RWPE1 (cell line): ENCODE measurements around the gene RABGGTA.

Experiments
- CTCF ChIA-PET: fragments of 350-600 bp; sonication (Branson Sonifier 250); formaldehyde crosslinking; extraction: SDS; loops from one replicate; lab custom pipeline; 2021; lab: Yijun Ruan, JAX
- POLR2A ChIA-PET: fragments of 400-600 bp; formaldehyde crosslinking; extraction: SDS; loops from one replicate; lab custom pipeline; 2020; ENCODE audit warnings: antibody characterized with exemption; ENCODE audit not compliant: low non-redundant PET; lab: Yijun Ruan, JAX
- DNase-seq: peaks from one replicate; pipeline ENCODE4 v3.0.0; 2012; ENCODE audit warnings: low spot score
- H3K27ac ChIP-seq: fragments of 450-650 bp; 2 replicates; pipeline ENCODE4 v1.5.1; 2017
- TF ChIP-seq, protein P1 (sequence below): fragments of 450-650 bp; conservative IDR thresholded peaks from 2 replicates; pipeline ENCODE4 v1.5.1; 2017; ENCODE audit warnings: low read depth, mild to moderate bottlenecking

RABGGTA gene

DNA sequence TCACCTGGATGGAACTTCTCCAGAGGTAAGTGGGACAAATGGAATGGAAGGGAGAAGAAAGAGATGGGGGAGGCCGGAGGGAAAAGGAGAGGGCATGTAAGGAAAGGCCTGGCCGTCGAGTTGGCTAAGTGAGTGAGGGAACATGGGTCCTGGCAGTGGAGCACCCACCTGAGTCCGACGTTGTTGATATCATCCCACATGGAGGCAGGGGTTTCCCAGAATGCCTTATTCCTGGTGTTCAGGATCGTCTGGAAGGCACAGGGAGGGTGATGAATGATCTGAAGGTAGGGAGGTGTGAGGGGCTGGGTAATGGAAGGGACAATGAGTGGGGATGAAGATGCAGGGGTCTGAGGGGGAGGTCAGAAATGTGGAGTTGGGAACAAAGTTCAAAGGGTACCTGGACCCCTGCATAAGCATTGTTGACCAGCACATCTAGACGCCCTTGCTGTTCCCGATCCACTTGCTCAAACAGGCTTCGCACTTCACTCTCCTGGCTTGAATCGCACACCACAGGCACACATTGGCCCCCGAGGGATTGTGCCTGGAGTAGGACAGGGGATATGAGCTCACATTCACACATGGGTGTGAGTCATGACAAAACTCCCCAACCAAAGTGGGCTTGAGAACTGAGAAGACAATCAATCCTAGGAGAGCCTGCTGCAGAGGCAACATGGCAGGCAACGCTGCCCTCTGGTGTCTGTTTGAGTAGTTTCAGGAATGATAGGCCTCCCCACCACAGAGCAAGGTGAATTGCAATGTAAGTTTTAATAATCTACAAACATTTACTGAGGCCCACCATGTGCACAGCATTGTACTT lies 25.2 kb upstream of the RABGGTA start:
- peak; percentile 77 for DNase-seq
- TF ChIP-seq, protein P1, sequence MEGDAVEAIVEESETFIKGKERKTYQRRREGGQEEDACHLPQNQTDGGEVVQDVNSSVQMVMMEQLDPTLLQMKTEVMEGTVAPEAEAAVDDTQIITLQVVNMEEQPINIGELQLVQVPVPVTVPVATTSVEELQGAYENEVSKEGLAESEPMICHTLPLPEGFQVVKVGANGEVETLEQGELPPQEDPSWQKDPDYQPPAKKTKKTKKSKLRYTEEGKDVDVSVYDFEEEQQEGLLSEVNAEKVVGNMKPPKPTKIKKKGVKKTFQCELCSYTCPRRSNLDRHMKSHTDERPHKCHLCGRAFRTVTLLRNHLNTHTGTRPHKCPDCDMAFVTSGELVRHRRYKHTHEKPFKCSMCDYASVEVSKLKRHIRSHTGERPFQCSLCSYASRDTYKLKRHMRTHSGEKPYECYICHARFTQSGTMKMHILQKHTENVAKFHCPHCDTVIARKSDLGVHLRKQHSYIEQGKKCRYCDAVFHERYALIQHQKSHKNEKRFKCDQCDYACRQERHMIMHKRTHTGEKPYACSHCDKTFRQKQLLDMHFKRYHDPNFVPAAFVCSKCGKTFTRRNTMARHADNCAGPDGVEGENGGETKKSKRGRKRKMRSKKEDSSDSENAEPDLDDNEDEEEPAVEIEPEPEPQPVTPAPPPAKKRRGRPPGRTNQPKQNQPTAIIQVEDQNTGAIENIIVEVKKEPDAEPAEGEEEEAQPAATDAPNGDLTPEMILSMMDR = peak; percentile 63
- CTCF ChIA-PET = interaction anchor here (0.6 to 4.7 kb wide), 8 partner anchors 10 to 53 kb away, joined by 3 to 51 read pairs (median 4); partner anchors contain the start of gene TINF2
- H3K27ac ChIP-seq = peak overlapping the region; percentile 67
- POLR2A ChIA-PET = interaction anchor here (1.0 kb wide), 1 partner anchor 54 kb away, joined by 5 read pairs; the partner anchor contains the start of gene TINF2

DNA sequence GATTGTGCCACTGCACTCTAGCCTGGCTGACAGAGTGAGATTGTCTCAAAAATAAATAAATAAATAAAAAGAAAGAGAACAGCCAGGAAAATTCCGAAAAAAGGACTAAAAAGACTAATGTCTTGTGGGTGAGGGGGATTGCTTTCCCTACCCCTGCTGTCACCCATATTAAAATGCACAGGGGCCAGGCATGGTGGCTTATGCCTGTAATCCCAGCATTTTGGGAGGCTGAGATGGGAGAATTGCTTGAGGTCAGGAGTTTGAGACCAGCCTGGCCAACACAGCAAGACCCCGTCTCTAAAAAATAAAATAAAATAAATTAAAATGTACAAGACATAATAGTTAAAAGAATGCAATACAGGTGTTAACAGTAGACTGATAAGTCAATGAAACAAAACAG lies 22.1 kb upstream of the RABGGTA start:
- DNase-seq = no peak
- TF ChIP-seq, protein P1 = no peak
- H3K27ac ChIP-seq = no peak overlapping the region
- ChIA-PET POLR2A (no interaction called here), CTCF (interaction anchor here (1.2 to 1.7 kb wide), 2 partner anchors 10 to 12 kb away, joined by 3 to 4 read pairs; no protein-coding TSS in a partner anchor)

GRCh38 chr14:24292118-24292807 lies 20.9 kb upstream of the RABGGTA start:
- POLR2A ChIA-PET = no interaction called here

DNA sequence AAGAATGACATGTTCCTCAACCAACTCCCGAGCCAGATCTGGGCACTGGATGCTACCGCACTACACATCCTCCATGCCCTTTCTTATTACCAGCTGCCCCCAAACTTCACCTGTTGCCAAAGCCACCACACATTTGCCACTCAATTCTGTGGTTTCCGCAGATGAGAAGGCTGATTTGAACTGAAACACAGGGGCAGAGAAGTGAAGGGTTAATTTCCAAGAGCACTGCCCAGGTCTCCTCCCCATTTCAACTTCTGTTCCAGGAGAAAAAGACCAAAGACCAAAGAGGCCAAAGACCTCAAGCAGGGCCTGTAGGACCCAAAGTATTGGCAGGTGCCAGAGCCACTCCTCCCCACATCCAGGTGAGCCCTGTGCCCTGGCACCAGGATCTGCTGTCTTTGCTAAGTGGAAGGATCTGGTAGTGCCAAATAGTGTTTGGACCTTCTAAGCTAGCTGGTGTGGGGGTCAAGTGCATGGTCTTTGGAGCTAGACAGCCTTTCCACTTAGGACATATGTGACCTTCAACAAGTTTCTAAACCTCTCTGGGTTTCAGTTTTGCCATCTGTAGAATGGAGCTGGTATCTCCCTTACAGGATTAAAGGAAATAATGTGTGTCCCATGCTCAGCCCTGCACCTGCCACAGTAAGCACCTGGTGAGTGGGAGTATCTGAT lies 20.2 kb upstream of the RABGGTA start:
- TF ChIP-seq, protein P1 = no peak
- CTCF ChIA-PET = interaction anchor here (1.7 kb wide), 1 partner anchor 8 kb away, joined by 4 read pairs; no protein-coding TSS in a partner anchor
- peak overlapping the region; percentile 34 for H3K27ac ChIP-seq
- POLR2A ChIA-PET = no interaction called here
- no peak for DNase-seq

More at GRCh38 chr14:24292118-24292807, 20.9 kb upstream of the RABGGTA start:
- H3K27ac ChIP-seq = peak overlapping the region; percentile 13; the same call in 1 of the 2 replicates
- no peak for DNase-seq
- CTCF ChIA-PET = interaction anchor here (1.0 to 1.7 kb wide), 3 partner anchors 9 to 50 kb away, joined by 3 to 4 read pairs (median 3); partner anchors contain the start of gene TINF2
- TF ChIP-seq, protein P1 = no peak

- ChIA-PET POLR2A (no interaction called here), CTCF (interaction anchor here (0.6 kb wide), 1 partner anchor 11 kb away, joined by 3 read pairs; no protein-coding TSS in a partner anchor)
- peak overlapping the region; percentile 34 for H3K27ac ChIP-seq
- DNase-seq = no peak
- TF ChIP-seq, protein P1 = no peak
Observed at GRCh38 chr14:24290746-24291145, 19.3 kb upstream of the RABGGTA start.
